Lung (tissue), 12 donors: ENCODE results near the gene AASDH. TPM values are rescaled to one million over a fixed set of nuclear protein-coding genes. Genes with fewer than 3 reads are reported as not detected.

ENCODE experiments used
- ATAC-seq: fragments of 200-7000 bp; cut with Tn5 transposase; one replicate; pipeline ENCODE4 v1.9.1; 2020; ENCODE audit warnings: moderate number of reproducible peaks; ENCODE audit not compliant: insufficient read depth, low FRiP score
- DNase-seq, 3 donors: peaks; one replicate each; pipeline ENCODE4 v3.0.0-alpha.2; 2013 to 2017
- H3K27ac ChIP-seq, 2 donors: one replicate each; pipeline ENCODE4 v1.5.1; 2013; ENCODE audit warnings: mild to moderate bottlenecking in 2 of 2, moderate library complexity in 2 of 2, control low read depth in 1 of 2, inconsistent platforms in 1 of 2, low read depth in 1 of 2, low read length in 1 of 2
- H3K27me3 ChIP-seq, 3 donors: one replicate each; pipeline ENCODE4 v1.5.1; 2013; ENCODE audit warnings: low read length in 2 of 3; ENCODE audit not compliant: control insufficient read depth in 3 of 3, insufficient read depth in 3 of 3
- H3K36me3 ChIP-seq, 4 donors: one replicate each; pipeline ENCODE4 v1.5.1; 2013; ENCODE audit warnings: low read length in 4 of 4, mild to moderate bottlenecking in 1 of 4, moderate library complexity in 1 of 4; ENCODE audit not compliant: control insufficient read depth in 4 of 4, insufficient read depth in 4 of 4
- H3K4me1 ChIP-seq, 5 donors: one replicate each; pipeline ENCODE4 v1.5.1; 2013; ENCODE audit warnings: low read length in 5 of 5, mild to moderate bottlenecking in 2 of 5, moderate library complexity in 1 of 5; ENCODE audit not compliant: control insufficient read depth in 5 of 5, insufficient read depth in 5 of 5
- H3K4me3 ChIP-seq: one replicate; pipeline ENCODE4 v1.5.1; 2013; ENCODE audit warnings: mild to moderate bottlenecking, control low read depth, moderate library complexity
- H3K9ac ChIP-seq, 2 donors: one replicate each; pipeline ENCODE4 v1.5.1; 2013; ENCODE audit warnings: low read length in 2 of 2, control low read depth in 1 of 2; ENCODE audit not compliant: insufficient read depth in 1 of 2
- H3K9me3 ChIP-seq, 4 donors: one replicate each; pipeline ENCODE4 v1.5.1; 2013; ENCODE audit warnings: low read length in 3 of 4, mild to moderate bottlenecking in 1 of 4, moderate library complexity in 1 of 4; ENCODE audit not compliant: control insufficient read depth in 4 of 4, insufficient read depth in 3 of 4
- WGBS, 2 donors: extraction: QIAGEN DNeasy Blood & Tissue Kit; methylation state at CpG; one replicate each; pipeline ENCODE4 v1.1.7; 2013; 5-methylcytosine and 5-hydroxymethylcytosine counted together
- polyA plus RNA-seq, 2 donors: library from polyadenylated mRNA; stranded (reverse); fragments of 200-250 nt; gene quantifications; one replicate each; pipeline ENCODE4 v1.2.1, GENCODE V29; 2013
- total RNA-seq, 2 donors: library from RNA; depleted of rRNA in 1 of 2; stranded (reverse); fragments of >200 nt in 1 of 2; gene quantifications; one replicate each; pipeline ENCODE4 v1.2.1, GENCODE V29; 2014 to 2021
- TF ChIP-seq, protein P1 (sequence below): IDR thresholded peaks from 2 replicates; pipeline ENCODE4 v1.5.1; 2012; ENCODE audit warnings: mild to moderate bottlenecking; ENCODE audit errors: control extremely low read depth, extremely low read depth
- donor health status: control.
- donor health status: control.
- donor health status: Bipolar disorder and iron deficiency.
- donor health status: healthy.
- donor health status: DM: yes; HTN: yes; CAD: no.

The AASDH gene
- total and polyA plus RNA-seq, 4 donors = 2.4 to 23.4 (median 7.2) TPM

DNA sequence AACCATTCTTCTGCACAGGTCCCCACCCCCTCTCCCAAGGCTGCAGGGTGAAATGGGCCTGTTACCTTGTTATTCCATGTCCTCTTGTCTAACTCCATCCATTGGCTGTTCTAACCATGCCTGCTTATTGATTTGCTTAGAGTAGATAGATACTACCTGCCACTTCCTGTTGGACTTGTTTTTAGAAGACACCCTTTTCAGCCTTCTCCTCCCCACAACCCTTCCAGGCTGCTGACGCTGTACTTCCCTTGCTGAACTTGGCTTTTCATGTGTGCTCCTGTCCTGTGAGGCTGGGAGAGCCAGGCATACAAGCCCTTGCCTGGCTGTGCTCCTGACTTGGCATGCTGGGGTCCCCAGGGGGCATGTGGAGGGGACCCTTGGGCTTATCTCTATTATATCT is 81.9 kb downstream of the AASDH start:
- TF ChIP-seq, protein P1, sequence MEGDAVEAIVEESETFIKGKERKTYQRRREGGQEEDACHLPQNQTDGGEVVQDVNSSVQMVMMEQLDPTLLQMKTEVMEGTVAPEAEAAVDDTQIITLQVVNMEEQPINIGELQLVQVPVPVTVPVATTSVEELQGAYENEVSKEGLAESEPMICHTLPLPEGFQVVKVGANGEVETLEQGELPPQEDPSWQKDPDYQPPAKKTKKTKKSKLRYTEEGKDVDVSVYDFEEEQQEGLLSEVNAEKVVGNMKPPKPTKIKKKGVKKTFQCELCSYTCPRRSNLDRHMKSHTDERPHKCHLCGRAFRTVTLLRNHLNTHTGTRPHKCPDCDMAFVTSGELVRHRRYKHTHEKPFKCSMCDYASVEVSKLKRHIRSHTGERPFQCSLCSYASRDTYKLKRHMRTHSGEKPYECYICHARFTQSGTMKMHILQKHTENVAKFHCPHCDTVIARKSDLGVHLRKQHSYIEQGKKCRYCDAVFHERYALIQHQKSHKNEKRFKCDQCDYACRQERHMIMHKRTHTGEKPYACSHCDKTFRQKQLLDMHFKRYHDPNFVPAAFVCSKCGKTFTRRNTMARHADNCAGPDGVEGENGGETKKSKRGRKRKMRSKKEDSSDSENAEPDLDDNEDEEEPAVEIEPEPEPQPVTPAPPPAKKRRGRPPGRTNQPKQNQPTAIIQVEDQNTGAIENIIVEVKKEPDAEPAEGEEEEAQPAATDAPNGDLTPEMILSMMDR = no peak
- DNase-seq (no peak), ATAC-seq (no peak)
- Histone ChIP-seq H3K9ac (no peak overlapping the region), H3K36me3 (no peaks in the 10 kb centered on the region), H3K27me3 (no peaks in the 10 kb centered on the region), H3K27ac (no peak overlapping the region), H3K4me3 (no peak overlapping the region), H3K9me3 (no peaks in the 10 kb centered on the region), H3K4me1 (peaks cover 0 to 9% (median 0%) of the 10 kb centered on the region in 5 donors)
- 82 to 86% methylated on average over 1 of the region's 1 CpG for WGBS, 2 donors

DNA sequence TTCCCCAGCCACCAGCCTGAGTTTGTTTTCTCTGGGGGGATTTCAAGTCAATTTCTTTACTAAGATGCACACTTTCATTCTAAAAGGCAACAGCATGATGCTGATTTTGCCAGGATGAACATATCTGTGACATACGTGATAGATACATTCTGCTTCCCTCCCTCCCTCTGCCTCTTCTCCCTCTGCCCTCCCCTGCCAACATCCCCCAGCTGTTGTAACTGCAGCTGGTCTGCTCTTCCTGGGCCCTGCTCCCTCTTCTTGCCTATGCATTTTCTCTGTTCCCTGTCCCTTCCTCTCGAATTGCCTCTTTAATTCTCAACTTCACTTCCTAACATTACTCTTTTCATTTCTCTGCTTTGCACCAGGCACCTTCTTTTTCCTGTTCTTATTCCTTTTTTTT is 83.4 kb downstream of the AASDH start:
- ATAC-seq = no peak
- Histone ChIP-seq H3K27me3 (no peaks in the 10 kb centered on the region), H3K4me1 (peaks cover 0 to 5% (median 0%) of the 10 kb centered on the region in 5 donors)

DNA sequence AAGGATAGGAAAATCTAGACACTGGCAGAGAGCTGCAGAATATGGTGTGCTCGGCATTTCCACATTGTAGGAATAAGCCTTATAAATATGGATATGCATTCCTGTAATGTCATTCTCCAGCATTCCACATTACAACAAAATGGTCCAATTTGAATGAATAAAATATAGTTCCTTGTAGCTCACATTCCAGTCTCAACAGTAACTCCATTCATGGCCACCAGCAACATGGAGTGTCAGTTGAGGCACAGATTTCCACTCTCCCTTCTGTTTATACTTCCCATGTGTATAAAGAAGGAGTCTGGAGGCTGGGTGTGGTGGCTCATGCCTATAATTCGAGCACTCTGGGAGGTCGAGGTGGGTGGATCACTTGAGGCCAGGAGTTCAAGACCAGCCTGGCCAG is 84.5 kb downstream of the AASDH start:
- Histone ChIP-seq H3K9me3 (no peaks in the 10 kb centered on the region), H3K4me1 (peaks cover 0 to 6% (median 0%) of the 10 kb centered on the region in 5 donors), H3K9ac (no peak overlapping the region), H3K4me3 (no peak overlapping the region), H3K27me3 (no peaks in the 10 kb centered on the region), H3K27ac (no peak overlapping the region), H3K36me3 (no peaks in the 10 kb centered on the region)
- DNase-seq (no peak), ATAC-seq (no peak)
- 50 to 92% methylated on average over 3 of the region's 3 CpGs for WGBS, 2 donors
- TF ChIP-seq, protein P1 = no peak

More for the DNA sequence above, 83.4 kb downstream of the AASDH start:
- Histone ChIP-seq H3K4me3 (no peak overlapping the region), H3K9me3 (no peaks in the 10 kb centered on the region), H3K9ac (no peak overlapping the region), H3K27ac (no peak overlapping the region), H3K36me3 (no peaks in the 10 kb centered on the region)
- WGBS, 2 donors = 73 to 83% methylated on average over 2 of the region's 2 CpGs
- DNase-seq = peak in 1 of 3 donors; percentile 33
- TF ChIP-seq, protein P1 = no peak

DNA sequence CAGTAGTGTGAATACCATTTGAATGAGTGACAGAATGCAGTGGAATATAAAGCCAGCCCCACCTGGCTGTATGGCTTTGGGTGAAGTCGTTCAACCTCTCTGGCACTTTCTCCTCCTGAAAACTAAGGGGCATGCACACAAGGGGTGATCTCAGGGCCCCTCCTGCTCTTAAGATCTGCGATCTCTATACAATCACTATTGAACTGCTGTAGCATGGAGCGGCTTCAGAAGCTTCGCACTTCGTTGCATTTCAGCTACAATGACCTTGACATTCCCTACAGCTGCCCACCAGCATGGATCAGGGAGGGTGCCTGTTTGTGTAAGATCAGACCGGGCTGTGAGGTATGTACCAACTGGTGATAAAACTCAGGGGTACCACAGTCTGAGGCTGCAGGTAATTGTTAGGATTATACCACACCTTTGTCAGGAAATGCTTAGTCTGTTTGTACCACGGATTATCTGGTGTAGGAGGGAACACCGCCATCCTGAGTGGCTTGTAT is 85.2 kb downstream of the AASDH start:
- Histone ChIP-seq H3K27ac (no peak overlapping the region), H3K4me1 (peaks cover 0 to 8% (median 0%) of the 10 kb centered on the region in 5 donors), H3K9me3 (no peaks in the 10 kb centered on the region), H3K36me3 (no peaks in the 10 kb centered on the region), H3K27me3 (no peaks in the 10 kb centered on the region), H3K9ac (no peak overlapping the region), H3K4me3 (no peak overlapping the region)
- 84 to 86% methylated on average over 8 of the region's 8 CpGs for WGBS, 2 donors
- no peak for ATAC-seq
- no peak for DNase-seq
- TF ChIP-seq, protein P1 = no peak
